Ovary (tissue), 9 donors: ENCODE data around the gene SERPINI1. TPM values are rescaled to one million over a fixed set of nuclear protein-coding genes. Genes with fewer than 3 reads are reported as not detected.

Experiments used
- DNase-seq, 5 donors: peaks; one replicate each; pipeline ENCODE4 v3.0.0-alpha.2; 2019 to 2020
- H3K27ac ChIP-seq, 2 donors: fragments of 200-600 bp; one replicate each; pipeline versions ENCODE4 v1.5.1 to v1.8.0; 2019 to 2022
- H3K27me3 ChIP-seq: fragments of 200-600 bp; one replicate; pipeline ENCODE4 v1.8.0; 2022
- H3K36me3 ChIP-seq: fragments of 200-600 bp; sonication (generic); one replicate; pipeline ENCODE4 v1.5.1; 2019
- H3K4me1 ChIP-seq: one replicate; pipeline ENCODE4 v1.8.1; 2013; ENCODE audit warnings: mild to moderate bottlenecking, moderate library complexity; ENCODE audit not compliant: insufficient read depth
- H3K4me3 ChIP-seq: fragments of 200-600 bp; sonication (generic); one replicate; pipeline ENCODE4 v1.5.1; 2017
- H3K9me3 ChIP-seq, 2 donors: fragments of 200-600 bp in 1 of 2; sonication (generic) in 1 of 2; one replicate each; pipeline versions ENCODE4 v1.5.1 to v1.8.1; 2013 to 2019; ENCODE audit warnings: mild to moderate bottlenecking in 1 of 2, moderate library complexity in 1 of 2
- EP300 ChIP-seq: sonication (generic); formaldehyde crosslinking; IDR thresholded peaks from one replicate; pipeline ENCODE4 v1.6.1; 2017; ENCODE audit warnings: antibody characterized with exemption
- POLR2A ChIP-seq: fragments of 450-650 bp; IDR thresholded peaks from one replicate; pipeline ENCODE4 v1.6.1; 2017; ENCODE audit warnings: antibody characterized with exemption, mild to moderate bottlenecking, moderate library complexity
- WGBS, 3 donors: extraction: QIAGEN DNeasy Blood & Tissue Kit in 1 of 3; methylation state at CpG; one replicate each; pipeline versions ENCODE4 v1.1.5 to v1.1.7; 2013 to 2017; 5-methylcytosine and 5-hydroxymethylcytosine counted together
- intact Hi-C, 4 donors: fragments of 100-400 bp; cut with DNase I; formaldehyde crosslinking; loops; one replicate each; pipeline versions ENCODE4 v1.11.0 to v1.15.1; 2022 to 2023
- polyA plus RNA-seq, 2 donors: library from polyadenylated mRNA; stranded (reverse); fragments of 200-250 nt in 1 of 2; fragments of 350-450 nt in 1 of 2; fragmentation: Illumina TruSeq in 1 of 2; extraction: RNeasy Lipid Tissue Mini Kit (QIAGEN cat#74804) in 1 of 2; gene quantifications; one replicate each; pipeline ENCODE4 v1.2.3, GENCODE V29; 2013 to 2014
- total RNA-seq, 7 donors: library from RNA; depleted of rRNA in 2 of 7; stranded (reverse); fragments of >200 nt in 2 of 7; fragmentation: NEBNext Ultra II Directional in 3 of 7; extraction: Animal tissue kit (Norgen Biotek cat#: 25700) in 3 of 7; gene quantifications; one replicate each; pipeline versions ENCODE4 v1.1.0 to v1.2.4, GENCODE V29; 2016 to 2023
- TF ChIP-seq, protein P1 (sequence below), 3 donors: fragments of 450-650 bp in 2 of 3; fragments of 200-600 bp in 1 of 3; IDR thresholded peaks; one replicate each; pipeline versions ENCODE4 v1.5.1 to v1.8.0; 2016 to 2022; ENCODE audit warnings: antibody characterized with exemption in 3 of 3, mild to moderate bottlenecking in 1 of 3
- donor health status: DM: no; HTN: no; CAD: no; lungs with moderate emphysema.
- donor health status: DM: no; HTN: no; CAD: no.
- donor health status: Bipolar disorder and iron deficiency.
- donor health status: DM: yes; HTN: yes; CAD: no.
- donor health status: DM: no; HTN: no; CAD: no.
- donor health status: DM: yes; HTN: yes; CAD: no.

The SERPINI1 gene
- total and polyA plus RNA-seq, 9 donors, result 1.8 to 11.6 (median 5.0) TPM

DNA sequence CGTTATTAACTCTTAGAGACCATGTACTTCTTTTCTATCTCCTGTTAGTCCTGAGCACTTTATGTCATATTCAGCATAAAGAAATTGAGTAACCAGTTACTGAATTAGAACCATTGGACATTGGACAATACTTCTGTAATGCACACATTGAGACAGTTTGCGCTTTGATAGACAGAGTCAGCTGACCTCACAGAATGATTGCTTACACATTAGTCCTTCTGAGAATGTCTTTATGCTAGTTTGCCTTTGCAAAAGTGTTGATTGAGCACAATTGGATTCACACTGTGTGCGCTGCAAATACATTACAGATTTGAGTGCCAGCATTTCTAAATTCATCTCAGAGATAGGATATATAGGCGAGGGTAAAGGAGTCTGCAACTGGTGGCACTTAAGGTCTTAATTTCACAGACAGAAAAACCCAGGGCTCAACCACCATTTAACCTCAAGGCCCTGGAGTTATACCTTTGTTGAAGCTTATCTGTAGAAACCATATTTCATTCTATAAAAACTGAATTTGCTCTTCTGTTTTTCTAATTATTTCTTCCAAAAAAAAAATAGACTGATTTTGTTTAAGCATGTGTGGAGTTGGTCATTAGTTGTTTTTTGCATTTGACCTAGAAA lies 3.8 kb downstream of the SERPINI1 start:
- TF ChIP-seq, protein P1, sequence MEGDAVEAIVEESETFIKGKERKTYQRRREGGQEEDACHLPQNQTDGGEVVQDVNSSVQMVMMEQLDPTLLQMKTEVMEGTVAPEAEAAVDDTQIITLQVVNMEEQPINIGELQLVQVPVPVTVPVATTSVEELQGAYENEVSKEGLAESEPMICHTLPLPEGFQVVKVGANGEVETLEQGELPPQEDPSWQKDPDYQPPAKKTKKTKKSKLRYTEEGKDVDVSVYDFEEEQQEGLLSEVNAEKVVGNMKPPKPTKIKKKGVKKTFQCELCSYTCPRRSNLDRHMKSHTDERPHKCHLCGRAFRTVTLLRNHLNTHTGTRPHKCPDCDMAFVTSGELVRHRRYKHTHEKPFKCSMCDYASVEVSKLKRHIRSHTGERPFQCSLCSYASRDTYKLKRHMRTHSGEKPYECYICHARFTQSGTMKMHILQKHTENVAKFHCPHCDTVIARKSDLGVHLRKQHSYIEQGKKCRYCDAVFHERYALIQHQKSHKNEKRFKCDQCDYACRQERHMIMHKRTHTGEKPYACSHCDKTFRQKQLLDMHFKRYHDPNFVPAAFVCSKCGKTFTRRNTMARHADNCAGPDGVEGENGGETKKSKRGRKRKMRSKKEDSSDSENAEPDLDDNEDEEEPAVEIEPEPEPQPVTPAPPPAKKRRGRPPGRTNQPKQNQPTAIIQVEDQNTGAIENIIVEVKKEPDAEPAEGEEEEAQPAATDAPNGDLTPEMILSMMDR (IDR thresholded peaks at IDR 0.05), result no peak
- TF ChIP-seq POLR2A (no peak), EP300 (no peak)
- no peak for DNase-seq
- Histone ChIP-seq H3K36me3 (no peaks in the 10 kb centered on the region), H3K4me1 (peaks cover 1% of the 10 kb centered on the region), H3K9me3 (no peaks in the 10 kb centered on the region), H3K27ac (no peak overlapping the region), H3K27me3 (no peaks in the 10 kb centered on the region), H3K4me3 (no peak overlapping the region)
- intact Hi-C loops, result no loop called here
- 93 to 96% (median 95%) methylated on average over 4 of the region's 4 CpGs for WGBS, 3 donors

DNA sequence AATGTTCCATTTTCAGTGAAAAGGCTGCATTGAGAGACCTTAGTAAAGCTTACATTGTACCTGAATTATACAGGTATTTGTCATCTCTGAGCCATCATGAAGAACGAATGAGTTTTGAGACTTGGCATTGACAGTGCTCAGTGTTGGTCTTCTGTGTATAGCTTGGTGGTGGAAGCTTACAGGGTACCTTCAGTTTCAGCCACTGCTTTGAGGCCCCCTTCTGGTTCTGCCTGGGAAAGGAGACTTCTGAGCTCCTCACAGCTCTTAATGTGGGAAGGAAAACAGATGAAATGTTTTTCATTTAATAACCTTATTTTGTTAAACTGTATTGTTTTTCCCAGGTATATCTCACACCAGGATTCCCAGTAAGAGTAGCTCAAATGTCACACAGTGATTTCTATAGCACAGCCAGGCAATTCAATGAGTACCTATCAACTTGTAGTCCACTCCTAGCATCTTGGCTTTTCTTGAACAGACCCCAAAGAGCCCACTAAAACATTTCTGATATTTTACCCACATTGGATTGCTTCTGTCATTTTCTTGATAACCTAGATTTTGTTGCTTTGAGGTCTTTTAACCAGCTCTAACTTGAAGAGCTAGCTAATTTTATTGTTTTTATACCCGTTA lies 5.6 kb downstream of the SERPINI1 start:
- Histone ChIP-seq H3K4me3 (no peak overlapping the region), H3K4me1 (peaks cover under 1% of the 10 kb centered on the region), H3K36me3 (no peaks in the 10 kb centered on the region), H3K27ac (no peak overlapping the region), H3K27me3 (no peaks in the 10 kb centered on the region), H3K9me3 (no peaks in the 10 kb centered on the region)
- TF ChIP-seq EP300, result no peak
- DNase-seq, result no peak
- intact Hi-C loops, result no loop called here
- WGBS, 3 donors, result 71 to 79% (median 79%) methylated on average over 2 of the region's 2 CpGs

DNA sequence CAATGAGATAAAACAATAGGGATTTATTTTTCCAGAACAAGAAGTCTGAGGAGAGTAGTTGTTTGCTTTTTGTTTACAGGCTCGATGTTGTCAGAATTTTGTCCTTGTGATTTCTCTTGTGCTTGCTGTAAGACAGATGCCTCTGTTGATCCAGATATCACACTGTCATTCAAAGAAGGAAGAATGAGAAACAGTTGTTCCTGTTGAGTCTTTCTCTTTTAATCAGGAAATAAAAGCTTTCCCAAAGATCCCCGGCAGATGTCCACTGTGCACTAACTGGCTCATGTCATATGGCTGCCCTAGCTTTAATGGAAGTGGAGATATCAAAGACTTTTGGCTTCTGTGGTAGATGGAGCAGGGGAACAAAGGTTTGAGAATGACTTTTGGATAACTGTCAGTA lies 6.8 kb downstream of the SERPINI1 start:
- H3K4me1 ChIP-seq, result no peaks in the 10 kb centered on the region
- WGBS, 3 donors, result 86 to 88% (median 88%) methylated on average over 2 of the region's 2 CpGs

DNA sequence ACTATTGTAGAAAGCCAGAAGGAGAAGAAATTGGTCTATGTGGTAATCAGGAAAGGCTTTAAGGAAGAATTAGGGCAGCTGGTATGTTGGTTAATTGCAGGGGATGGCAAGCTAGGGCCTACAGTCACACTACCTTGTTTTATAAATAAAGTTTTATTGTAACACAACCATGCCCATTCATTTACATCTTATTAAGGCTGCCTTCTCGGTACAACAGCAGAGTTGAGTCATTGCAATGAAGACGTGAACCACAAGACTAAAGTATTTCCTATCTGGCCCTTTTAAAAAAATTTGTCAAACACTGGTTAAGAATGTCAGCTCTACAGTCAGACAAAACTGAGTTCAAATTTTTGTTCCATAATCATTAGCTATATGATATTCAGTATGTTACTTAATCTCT lies 8.3 kb downstream of the SERPINI1 start:
- intact Hi-C loops, result no loop called here
- Histone ChIP-seq H3K36me3 (no peaks in the 10 kb centered on the region), H3K4me3 (no peak overlapping the region), H3K4me1 (no peaks in the 10 kb centered on the region), H3K27me3 (no peaks in the 10 kb centered on the region), H3K9me3 (no peaks in the 10 kb centered on the region), H3K27ac (no peak overlapping the region)
- WGBS, 3 donors, result 85 to 94% (median 87%) methylated on average over 2 of the region's 2 CpGs
- TF ChIP-seq, protein P1 (IDR thresholded peaks at IDR 0.05), result no peak
- no peak for TF ChIP-seq POLR2A
- TF ChIP-seq EP300, result no peak
- no peak for DNase-seq

More for the DNA sequence above, 6.8 kb downstream of the SERPINI1 start:
- H3K27me3 ChIP-seq, result no peaks in the 10 kb centered on the region
- H3K9me3 ChIP-seq, result no peaks in the 10 kb centered on the region
- no peak for DNase-seq
- no peaks in the 10 kb centered on the region for H3K36me3 ChIP-seq
- H3K4me3 ChIP-seq, result no peak overlapping the region
- TF ChIP-seq, protein P1 (IDR thresholded peaks at IDR 0.05), result no peak
- TF ChIP-seq POLR2A (no peak), EP300 (no peak)
- intact Hi-C loops, result no loop called here
- H3K27ac ChIP-seq, result no peak overlapping the region

DNA sequence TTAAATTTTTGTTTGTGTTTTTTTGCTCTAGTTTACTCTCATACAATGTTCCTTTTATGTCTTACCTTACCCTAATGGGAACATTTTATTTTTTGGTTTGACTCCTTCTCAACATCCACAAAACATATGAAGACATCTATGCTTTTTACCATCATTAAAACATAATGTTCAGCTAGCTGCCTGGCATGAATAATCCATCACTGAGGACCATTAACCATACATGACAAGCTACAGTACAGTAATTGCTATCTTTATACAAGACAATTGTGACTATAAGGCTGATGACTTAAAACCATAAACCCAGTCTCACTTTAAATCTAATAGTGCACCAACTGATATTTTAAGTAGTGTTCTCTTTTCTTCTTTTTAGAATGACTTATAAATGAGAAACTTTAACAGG lies 13.7 kb downstream of the SERPINI1 start:
- Histone ChIP-seq H3K4me1 (no peaks in the 10 kb centered on the region), H3K27me3 (no peaks in the 10 kb centered on the region), H3K9me3 (no peaks in the 10 kb centered on the region), H3K36me3 (no peaks in the 10 kb centered on the region), H3K27ac (no peak overlapping the region), H3K4me3 (no peak overlapping the region)
- TF ChIP-seq POLR2A (no peak), EP300 (no peak)
- TF ChIP-seq, protein P1 (IDR thresholded peaks at IDR 0.05), result no peak
- intact Hi-C loops, result no loop called here
- no peak for DNase-seq
